GM23338 (cell line): ENCODE data around the gene UQCC2. TPM values are rescaled to one million over a fixed set of nuclear protein-coding genes. Genes with fewer than 3 reads are reported as not detected.

ENCODE experiments used
- ATAC-seq: fragments of 200-7000 bp; cut with Tn5 transposase; 3 replicates; pipeline ENCODE4 v1.9.1; 2020
- DNase-seq: peaks from one replicate; pipeline ENCODE4 v3.0.0-alpha.2; 2015; ENCODE audit warnings: low spot score
- H2AFZ ChIP-seq: fragments of 200-600 bp; sonication (generic); 2 replicates; pipeline ENCODE4 v1.8.0; 2016; ENCODE audit warnings: antibody characterized with exemption, mild to moderate bottlenecking, moderate library complexity
- H3F3A ChIP-seq: fragments of 200-600 bp; sonication (generic); replicated peaks from 2 replicates; pipeline ENCODE4 v1.8.0; 2017; ENCODE audit warnings: antibody characterized with exemption, mixed run types, low read depth
- H3K27ac ChIP-seq: fragments of 200-600 bp; sonication (generic); 2 replicates; pipeline ENCODE4 v1.6.1; 2016; ENCODE audit warnings: low read depth
- H3K27me3 ChIP-seq: fragments of 200-600 bp; sonication (generic); 2 replicates; pipeline ENCODE4 v1.8.0; 2016; ENCODE audit warnings: mild to moderate bottlenecking, mixed run types, moderate library complexity; ENCODE audit not compliant: insufficient read depth
- H3K36me3 ChIP-seq: fragments of 200-600 bp; sonication (generic); 2 replicates; pipeline ENCODE4 v1.8.0; 2016; ENCODE audit warnings: mild to moderate bottlenecking; ENCODE audit not compliant: insufficient read depth
- H3K4me1 ChIP-seq: fragments of 200-600 bp; sonication (generic); 2 replicates; pipeline ENCODE4 v1.8.0; 2016; ENCODE audit warnings: mild to moderate bottlenecking, moderate library complexity; ENCODE audit not compliant: insufficient read depth
- H3K4me2 ChIP-seq: fragments of 200-600 bp; sonication (generic); 2 replicates; pipeline ENCODE4 v1.7.1; 2017; ENCODE audit warnings: mixed run types
- H3K4me3 ChIP-seq: fragments of 200-600 bp; sonication (generic); 2 replicates; pipeline ENCODE4 v1.6.1; 2016; ENCODE audit warnings: mixed run types
- H3K79me2 ChIP-seq: fragments of 200-600 bp; sonication (generic); replicated peaks from 2 replicates; pipeline ENCODE4 v1.8.0; 2017; ENCODE audit warnings: mild to moderate bottlenecking; ENCODE audit not compliant: insufficient read depth
- H3K9me2 ChIP-seq: fragments of 200-600 bp; sonication (generic); 2 replicates; pipeline ENCODE4 v1.8.0; 2017; ENCODE audit not compliant: insufficient read depth
- H4K20me1 ChIP-seq: fragments of 200-600 bp; sonication (generic); replicated peaks from 2 replicates; pipeline ENCODE4 v1.8.0; 2017; ENCODE audit warnings: mild to moderate bottlenecking; ENCODE audit not compliant: insufficient read depth
- H3K27ac Mint-ChIP-seq: 2 replicates; pipeline ENCODE4 v1.8.0; 2020; ENCODE audit warnings: inconsistent platforms, mild to moderate bottlenecking, moderate library complexity, mixed read lengths
- H3K27me3 Mint-ChIP-seq: 3 replicates; pipeline ENCODE4 v1.8.0; 2022; ENCODE audit warnings: low read depth, mild to moderate bottlenecking, moderate library complexity, mixed read lengths, inconsistent platforms; ENCODE audit not compliant: insufficient read depth, poor library complexity
- H3K36me3 Mint-ChIP-seq: 3 replicates; pipeline ENCODE4 v1.8.0; 2021; ENCODE audit warnings: low read depth, mild to moderate bottlenecking, inconsistent platforms, moderate library complexity, mixed read lengths
- H3K4me1 Mint-ChIP-seq: 3 replicates; pipeline ENCODE4 v1.8.0; 2020; ENCODE audit warnings: mild to moderate bottlenecking, inconsistent platforms, mixed read lengths
- H3K4me3 Mint-ChIP-seq: 3 replicates; pipeline ENCODE4 v1.8.0; 2021; ENCODE audit warnings: moderate library complexity, mild to moderate bottlenecking, inconsistent platforms, mixed read lengths
- H3K9me3 Mint-ChIP-seq: 3 replicates; pipeline ENCODE4 v1.8.0; 2020; ENCODE audit warnings: moderate library complexity, mild to moderate bottlenecking, inconsistent platforms, mixed read lengths
- CREB1 ChIP-seq: fragments of 250-450 bp; sonication (Bioruptor Pico); IDR thresholded peaks from 2 replicates; pipeline ENCODE4 v1.5.0; 2020; ENCODE audit warnings: low read depth, mild to moderate bottlenecking, moderate library complexity
- CTCF ChIP-seq, 2 experiments: fragments of 200-600 bp in 1 of 2; sonication (generic) in 1 of 2; conservative IDR thresholded peaks; 2 replicates each; pipeline versions ENCODE4 v1.5.1 to v1.6.1; 2016 to 2017; ENCODE audit warnings: antibody characterized with exemption in 2 of 2, low read depth in 2 of 2, mild to moderate bottlenecking in 2 of 2, moderate library complexity in 1 of 2
- ETS1 ChIP-seq: IDR thresholded peaks from 2 replicates; pipeline ENCODE4 v1.6.1; 2016; ENCODE audit warnings: antibody characterized with exemption
- EZH2 ChIP-seq: fragments of 200-600 bp; sonication (generic); IDR thresholded peaks from one replicate; pipeline ENCODE4 v1.8.0; 2017; ENCODE audit warnings: antibody characterized with exemption, mild to moderate bottlenecking, low read depth; ENCODE audit not compliant: unreplicated experiment
- EZH2phosphoT487 ChIP-seq: fragments of 200-600 bp; sonication (generic); IDR thresholded peaks from one replicate; pipeline ENCODE4 v1.8.1; 2018; ENCODE audit warnings: antibody characterized with exemption; ENCODE audit not compliant: unreplicated experiment
- JUNB ChIP-seq: IDR thresholded peaks from one replicate; pipeline ENCODE4 v1.6.1; 2016; ENCODE audit warnings: antibody characterized with exemption; ENCODE audit not compliant: unreplicated experiment
- NANOG ChIP-seq: IDR thresholded peaks from 2 replicates; pipeline ENCODE4 v1.6.1; 2016; ENCODE audit warnings: antibody characterized with exemption, borderline replicate concordance
- POLR2AphosphoS5 ChIP-seq: IDR thresholded peaks from 2 replicates; pipeline ENCODE4 v1.6.1; 2016; ENCODE audit warnings: antibody characterized with exemption, low read depth
- REST ChIP-seq: IDR thresholded peaks from one replicate; pipeline ENCODE4 v1.6.1; 2018; ENCODE audit warnings: antibody characterized with exemption; ENCODE audit not compliant: unreplicated experiment
- STAT1 ChIP-seq: IDR thresholded peaks from one replicate; pipeline ENCODE4 v1.6.1; 2016; ENCODE audit warnings: antibody characterized with exemption; ENCODE audit not compliant: unreplicated experiment
- ZNF114 ChIP-seq: fragments of 250-450 bp; sonication (Bioruptor Pico); IDR thresholded peaks from 2 replicates; pipeline ENCODE4 v1.5.0; 2020; ENCODE audit warnings: mild to moderate bottlenecking, moderate library complexity
- ZNF331 ChIP-seq: fragments of 250-450 bp; sonication (Bioruptor Pico); IDR thresholded peaks from 2 replicates; pipeline ENCODE4 v1.5.0; 2020; ENCODE audit warnings: low read depth, mild to moderate bottlenecking, moderate library complexity
- ZNF462 ChIP-seq: fragments of 250-450 bp; sonication (Bioruptor Pico); IDR thresholded peaks from 2 replicates; pipeline ENCODE4 v1.5.0; 2020; ENCODE audit warnings: mild to moderate bottlenecking, moderate library complexity
- polyA plus RNA-seq: library from polyadenylated mRNA; unstranded; fragments of >200 nt; fragmentation: Nextera tagmentation; extraction: Ambion mirVana; gene quantifications from 2 replicates; pipeline ENCODE4 v1.2.1, GENCODE V29; 2016
- total RNA-seq: library from RNA; depleted of rRNA; stranded (reverse); fragments of >200 nt; shearing (Covaris generic); gene quantifications from 2 replicates; pipeline ENCODE4 v1.2.3, GENCODE V29; 2014

UQCC2 gene
- total and polyA plus RNA-seq, 2 experiments from 2014 or later = 48.9 to 379 TPM

GRCh38 chr6:33752646-33753015, 41.1 kb upstream of the UQCC2 start:
- TF ChIP-seq REST (no peak), ZNF462 (CRISPR knock-in tag) (no peak), JUNB (no peak), EZH2phosphoT487 (no peak), ZNF331 (CRISPR knock-in tag) (no peak), ETS1 (no peak), ZNF114 (CRISPR knock-in tag) (no peak), EZH2 (no peak), NANOG (no peak), STAT1 (no peak), CTCF (conservative IDR thresholded peaks at IDR 0.05; ENCODE audit: low read depth in 2 of 2) (no peak), CREB1 (no peak), POLR2AphosphoS5 (no peak)
- H3K4me2 ChIP-seq = no peak overlapping the region
- no peaks in the 10 kb centered on the region for H3K27me3 ChIP-seq
- H2AFZ ChIP-seq = no peak overlapping the region
- H4K20me1 ChIP-seq = no peaks in the 10 kb centered on the region
- H3K79me2 ChIP-seq = no peaks in the 10 kb centered on the region
- Mint-ChIP-seq H3K27ac (no peak overlapping the region), H3K27me3 (peaks cover 15% of the 10 kb centered on the region), H3K4me1 (peaks cover 10% of the 10 kb centered on the region), H3K4me3 (no peak overlapping the region), H3K36me3 (no peaks in the 10 kb centered on the region), H3K9me3 (no peaks in the 10 kb centered on the region; the same call in 2 of the 3 replicates)
- no peak for ATAC-seq
- H3F3A ChIP-seq = 0 out of 2 replicates have a peak, but pooled peaks cover 3% of the 10 kb centered on the region
- no peak for DNase-seq
- no peaks in the 10 kb centered on the region for H3K36me3 ChIP-seq
- H3K9me2 ChIP-seq = no peaks in the 10 kb centered on the region
- H3K4me1 ChIP-seq = no peaks in the 10 kb centered on the region
- H3K27ac ChIP-seq = no peak overlapping the region
- H3K4me3 ChIP-seq = no peak overlapping the region
